ENCODE results near the gene CDT1. TPM values are rescaled to one million over a fixed set of nuclear protein-coding genes. Genes with fewer than 3 reads are reported as not detected.

CDT1 gene
- polyA plus RNA-seq, 1 of the 3 experiments (the other 2 are of a cell fraction): 6.1 TPM

- Histone ChIP-seq H3K9ac (no peak overlapping the region), H3K36me3 (replicated peaks in 1 of 2; ENCODE audit: control insufficient read depth in 1 of 2, insufficient read depth in 2 of 2, low read length in 1 of 2) (peaks cover 0 to 3% of the 10 kb centered on the region in 2 experiments), H3K79me2 (ENCODE audit: insufficient read depth) (peaks cover 95% of the 10 kb centered on the region), H3K4me3 (ENCODE audit: low read depth in 2 of 2, low read length in 1 of 2) (no peak overlapping the region), H3K27me3 (ENCODE audit: insufficient read depth) (no peaks in the 10 kb centered on the region), H3F3A (replicated peaks; ENCODE audit: insufficient read depth) (peaks cover 10% of the 10 kb centered on the region), H4K20me1 (ENCODE audit: insufficient read depth) (peaks cover 95% of the 10 kb centered on the region), H3K4me1 (ENCODE audit: control insufficient read depth in 1 of 2, insufficient read depth in 2 of 2, low read depth in 1 of 2, low read length in 1 of 2) (peaks cover 30 to 44% of the 10 kb centered on the region in 2 experiments; a peak in 3 of 4 replicates), H3K9me2 (no peaks in the 10 kb centered on the region), H3K9me3 (no peaks in the 10 kb centered on the region), H3K4me2 (no peak overlapping the region), H3K27ac (ENCODE audit: low read depth in 2 of 2, low read length in 1 of 2) (no peak overlapping the region), H2AFZ (ENCODE audit: low read depth) (no peak overlapping the region)
- TF ChIP-seq, protein P1, sequence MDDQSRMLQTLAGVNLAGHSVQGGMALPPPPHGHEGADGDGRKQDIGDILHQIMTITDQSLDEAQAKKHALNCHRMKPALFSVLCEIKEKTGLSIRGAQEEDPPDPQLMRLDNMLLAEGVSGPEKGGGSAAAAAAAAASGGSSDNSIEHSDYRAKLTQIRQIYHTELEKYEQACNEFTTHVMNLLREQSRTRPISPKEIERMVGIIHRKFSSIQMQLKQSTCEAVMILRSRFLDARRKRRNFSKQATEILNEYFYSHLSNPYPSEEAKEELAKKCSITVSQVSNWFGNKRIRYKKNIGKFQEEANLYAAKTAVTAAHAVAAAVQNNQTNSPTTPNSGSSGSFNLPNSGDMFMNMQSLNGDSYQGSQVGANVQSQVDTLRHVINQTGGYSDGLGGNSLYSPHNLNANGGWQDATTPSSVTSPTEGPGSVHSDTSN (IDR thresholded peaks at IDR 0.05): no peak
- TF ChIP-seq MEF2A (IDR thresholded peaks at IDR 0.05; ENCODE audit: borderline replicate concordance, low read depth) (no peak), TCF12 (IDR thresholded peaks at IDR 0.05) (no peak), JUND (IDR thresholded peaks at IDR 0.05) (no peak), MAX (IDR thresholded peaks at IDR 0.05; ENCODE audit: low read depth) (no peak), GATA2 (CRISPR knock-in tag; IDR thresholded peaks at IDR 0.05) (no peak), GABPA (IDR thresholded peaks at IDR 0.05; ENCODE audit: low read depth) (no peak), MXI1 (IDR thresholded peaks at IDR 0.05; ENCODE audit: low read depth, low read length) (no peak), RCOR1 (IDR thresholded peaks at IDR 0.05; ENCODE audit: low read length) (no peak), REST (IDR thresholded peaks at IDR 0.05; ENCODE audit: low read depth, low read length) (no peak), EP300 (IDR thresholded peaks at IDR 0.05; ENCODE audit: borderline replicate concordance in 1 of 2, low read depth in 1 of 2, low read length in 1 of 2) (no peak), POLR2AphosphoS5 (IDR thresholded peaks at IDR 0.05; ENCODE audit: low read depth, low read length) (no peak), TEAD4 (IDR thresholded peaks at IDR 0.05; ENCODE audit: borderline replicate concordance, insufficient read depth) (no peak), NRF1 (IDR thresholded peaks at IDR 0.05; ENCODE audit: low read depth, low read length) (no peak), RXRA (IDR thresholded peaks at IDR 0.05; ENCODE audit: borderline replicate concordance, low read depth) (no peak)
- TF ChIP-seq, protein P2, sequence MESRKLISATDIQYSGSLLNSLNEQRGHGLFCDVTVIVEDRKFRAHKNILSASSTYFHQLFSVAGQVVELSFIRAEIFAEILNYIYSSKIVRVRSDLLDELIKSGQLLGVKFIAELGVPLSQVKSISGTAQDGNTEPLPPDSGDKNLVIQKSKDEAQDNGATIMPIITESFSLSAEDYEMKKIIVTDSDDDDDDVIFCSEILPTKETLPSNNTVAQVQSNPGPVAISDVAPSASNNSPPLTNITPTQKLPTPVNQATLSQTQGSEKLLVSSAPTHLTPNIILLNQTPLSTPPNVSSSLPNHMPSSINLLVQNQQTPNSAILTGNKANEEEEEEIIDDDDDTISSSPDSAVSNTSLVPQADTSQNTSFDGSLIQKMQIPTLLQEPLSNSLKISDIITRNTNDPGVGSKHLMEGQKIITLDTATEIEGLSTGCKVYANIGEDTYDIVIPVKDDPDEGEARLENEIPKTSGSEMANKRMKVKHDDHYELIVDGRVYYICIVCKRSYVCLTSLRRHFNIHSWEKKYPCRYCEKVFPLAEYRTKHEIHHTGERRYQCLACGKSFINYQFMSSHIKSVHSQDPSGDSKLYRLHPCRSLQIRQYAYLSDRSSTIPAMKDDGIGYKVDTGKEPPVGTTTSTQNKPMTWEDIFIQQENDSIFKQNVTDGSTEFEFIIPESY (IDR thresholded peaks at IDR 0.05; ENCODE audit: borderline replicate concordance, low read depth): no peak
- WGBS (ENCODE audit: low lambda C conversion rate): 92% methylated on average over 11 of the region's 11 CpGs
- no peak for DNase-seq
- ChIA-PET CTCF (interaction anchor here (1.0 to 30.9 kb wide), 4 partner anchors 11 to 27 kb away, joined by 3 to 540 read pairs (median 49); partner anchors contain the start of gene PIEZO1), POLR2A (no interaction called here)
Measured at GRCh38 chr16:88766975-88767374, 36.6 kb upstream of the CDT1 start.

All from SK-N-SH (cell line).